ENCODE results near the gene SIRT4. TPM values are rescaled to one million over a fixed set of nuclear protein-coding genes. Genes with fewer than 3 reads are reported as not detected.

SIRT4 gene
- total RNA-seq, 1 donor from 2014 or later, result not detected

GRCh38 chr12:120263748-120264085 is 38.4 kb upstream of the SIRT4 start:
- H3K27ac ChIP-seq, result peak overlapping the region; percentile 86
- no peaks in the 10 kb centered on the region for H3K9me3 ChIP-seq
- peaks cover 69% of the 10 kb centered on the region for H3K4me1 ChIP-seq
- H3K36me3 ChIP-seq, result no peaks in the 10 kb centered on the region
- intact Hi-C loops (cut with DNase I), result loop anchor here (2.0 kb wide), 1 partner anchor 35 kb away; no protein-coding TSS in a partner anchor
- peak overlapping the region; percentile 69 to 94 for H3K4me3 ChIP-seq
- no peaks in the 10 kb centered on the region for H3K27me3 ChIP-seq
- no peak for DNase-seq (ENCODE audit: extremely low spot score in 2 of 2)
- no peak for TF ChIP-seq POLR2AphosphoS5 (IDR thresholded peaks at IDR 0.05; ENCODE audit: insufficient read depth in 1 of 2, low read depth in 1 of 2)
- no peak for TF ChIP-seq CTCF (IDR thresholded peaks at IDR 0.05)
- TF ChIP-seq POLR2A (IDR thresholded peaks at IDR 0.05), result no peak

- intact Hi-C loops (cut with DNase I), result loop anchor here (2.0 kb wide), 1 partner anchor 35 kb away; no protein-coding TSS in a partner anchor
- peak overlapping the region; percentile 69 to 94 for H3K4me3 ChIP-seq
- no peaks in the 10 kb centered on the region for H3K9me3 ChIP-seq
- H3K36me3 ChIP-seq, result no peaks in the 10 kb centered on the region
- no peaks in the 10 kb centered on the region for H3K27me3 ChIP-seq
- DNase-seq (ENCODE audit: extremely low spot score in 2 of 2), result no peak
- H3K4me1 ChIP-seq, result peaks cover 63% of the 10 kb centered on the region
- peak overlapping the region; percentile 86 for H3K27ac ChIP-seq
- TF ChIP-seq POLR2A (IDR thresholded peaks at IDR 0.05) (no peak), POLR2AphosphoS5 (IDR thresholded peaks at IDR 0.05; ENCODE audit: insufficient read depth in 1 of 2, low read depth in 1 of 2) (peak; percentile 35 to 41)
Measured at GRCh38 chr12:120264086-120264903, 37.8 kb upstream of the SIRT4 start.

- intact Hi-C loops (cut with DNase I), result loop anchor here (2.0 kb wide), 1 partner anchor 36 kb away; no protein-coding TSS in a partner anchor
- no peak for TF ChIP-seq POLR2AphosphoS5 (IDR thresholded peaks at IDR 0.05; ENCODE audit: insufficient read depth in 1 of 2, low read depth in 1 of 2)
- TF ChIP-seq CTCF (IDR thresholded peaks at IDR 0.05), result no peak
- TF ChIP-seq POLR2A (IDR thresholded peaks at IDR 0.05), result no peak
- no peaks in the 10 kb centered on the region for H3K36me3 ChIP-seq
- DNase-seq (ENCODE audit: extremely low spot score in 2 of 2), result no peak
- H3K4me3 ChIP-seq, result peak overlapping the region; percentile 69 to 94
- no peaks in the 10 kb centered on the region for H3K27me3 ChIP-seq
- no peaks in the 10 kb centered on the region for H3K9me3 ChIP-seq
- peaks cover 56% of the 10 kb centered on the region for H3K4me1 ChIP-seq
- H3K27ac ChIP-seq, result peak overlapping the region; percentile 86
Measured at GRCh38 chr12:120264904-120265472, 37.1 kb upstream of the SIRT4 start.

- Histone ChIP-seq H3K27ac (peak within 1 kb of the TSS; percentile 86), H3K27me3 (no peaks in the 10 kb centered on the region), H3K4me1 (peaks cover 50% of the 10 kb centered on the region), H3K9me3 (no peaks in the 10 kb centered on the region), H3K4me3 (peak within 1 kb of the TSS; percentile 69 to 94), H3K36me3 (no peaks in the 10 kb centered on the region)
- TF ChIP-seq CTCF (IDR thresholded peaks at IDR 0.05) (peak; percentile 64 to 92 (median 83)), POLR2A (IDR thresholded peaks at IDR 0.05) (peak in 1 of 2 donors; percentile 44), POLR2AphosphoS5 (IDR thresholded peaks at IDR 0.05; ENCODE audit: insufficient read depth in 1 of 2, low read depth in 1 of 2) (peak in 1 of 2 donors; percentile 61)
- intact Hi-C loops (cut with DNase I), result loop anchor here (2.0 kb wide), 1 partner anchor 37 kb away; no protein-coding TSS in a partner anchor
- DNase-seq (ENCODE audit: extremely low spot score in 2 of 2), result no peak
Measured at GRCh38 chr12:120265473-120266179, 36.5 kb upstream of the SIRT4 start, which contains the start of gene PXN. Gene PXN (minus strand): TSS chr12:120265730. CDS start chr12:120265629, 101 bp downstream.

GRCh38 chr12:120266180-120266870 is 35.8 kb upstream of the SIRT4 start:
- Histone ChIP-seq H3K9me3 (no peaks in the 10 kb centered on the region), H3K4me1 (peaks cover 43% of the 10 kb centered on the region), H3K36me3 (no peaks in the 10 kb centered on the region), H3K4me3 (no peak overlapping the region), H3K27ac (peak overlapping the region; percentile 36), H3K27me3 (no peaks in the 10 kb centered on the region)
- DNase-seq (ENCODE audit: extremely low spot score in 2 of 2), result no peak
- intact Hi-C loops (cut with DNase I), result no loop called here
- TF ChIP-seq CTCF (IDR thresholded peaks at IDR 0.05) (no peak), POLR2A (IDR thresholded peaks at IDR 0.05) (no peak), POLR2AphosphoS5 (IDR thresholded peaks at IDR 0.05; ENCODE audit: insufficient read depth in 1 of 2, low read depth in 1 of 2) (no peak)

Measured in vagina (tissue), 2 donors.